Keratinocyte (primary cell): ENCODE measurements around the gene CDC42SE2. TPM values are rescaled to one million over a fixed set of nuclear protein-coding genes. Genes with fewer than 3 reads are reported as not detected.

Experiments used
- DNase-seq: peaks from one replicate; pipeline ENCODE4 v3.0.0-alpha.2; 2011; ENCODE audit warnings: low read depth, missing footprints, low spot score
- FAIRE-seq: peaks from 2 replicates; lab custom pipeline; 2011; peaks lifted over from hg19 to GRCh38; lab: Jason Lieb, UNC
- H2AFZ ChIP-seq: 2 replicates; pipeline ENCODE4 v1.6.0; 2012; ENCODE audit warnings: low read length, control low read depth, inconsistent platforms; ENCODE audit not compliant: control insufficient read depth
- H3K27ac ChIP-seq: 2 replicates; pipeline ENCODE4 v1.5.1; 2011; ENCODE audit warnings: low read length; ENCODE audit not compliant: control insufficient read depth, insufficient read depth
- H3K27me3 ChIP-seq: 3 replicates; pipeline ENCODE4 v1.6.0; 2011; ENCODE audit warnings: low read length; ENCODE audit not compliant: control insufficient read depth, insufficient read depth; ENCODE audit errors: extremely low read depth
- H3K36me3 ChIP-seq, 2 experiments: 2 replicates in 1 of 2; 3 replicates in 1 of 2; pipeline ENCODE4 v1.5.1; 2011; ENCODE audit warnings: low read length in 2 of 2, mild to moderate bottlenecking in 1 of 2; ENCODE audit not compliant: control insufficient read depth in 2 of 2, insufficient read depth in 2 of 2; ENCODE audit errors: extremely low read depth in 1 of 2
- H3K4me1 ChIP-seq: 3 replicates; pipeline ENCODE4 v1.5.1; 2011; ENCODE audit warnings: low read length; ENCODE audit not compliant: control insufficient read depth, insufficient read depth; ENCODE audit errors: extremely low read depth
- H3K4me2 ChIP-seq: 3 replicates; pipeline ENCODE4 v1.6.0; 2011; ENCODE audit warnings: low read depth, low read length; ENCODE audit not compliant: control insufficient read depth, insufficient read depth; ENCODE audit errors: extremely low read depth
- H3K4me3 ChIP-seq, 3 experiments: fragments of 200-600 bp in 1 of 3; sonication (generic) in 1 of 3; 2 replicates in 2 of 3; 3 replicates in 1 of 3; pipeline ENCODE4 v1.5.1; 2011 to 2016; ENCODE audit warnings: low read length in 3 of 3, mild to moderate bottlenecking in 3 of 3, control low read depth in 2 of 3, inconsistent platforms in 1 of 3, low read depth in 1 of 3, mixed read lengths in 1 of 3, mixed run types in 1 of 3, moderate library complexity in 1 of 3; ENCODE audit not compliant: control insufficient read depth in 2 of 3, insufficient read depth in 2 of 3; ENCODE audit errors: extremely low read depth in 1 of 3
- H3K79me2 ChIP-seq: 2 replicates; pipeline ENCODE4 v1.6.0; 2012; ENCODE audit warnings: low read length; ENCODE audit not compliant: control insufficient read depth, insufficient read depth
- H3K9ac ChIP-seq: 3 replicates; pipeline ENCODE4 v1.6.0; 2011; ENCODE audit warnings: low read length; ENCODE audit not compliant: control insufficient read depth, insufficient read depth; ENCODE audit errors: extremely low read depth
- H3K9me1 ChIP-seq: 3 replicates; pipeline ENCODE4 v1.6.0; 2011; ENCODE audit warnings: low read length; ENCODE audit not compliant: control insufficient read depth, insufficient read depth; ENCODE audit errors: extremely low read depth
- H3K9me3 ChIP-seq: 2 replicates; pipeline ENCODE4 v1.5.1; 2012; ENCODE audit warnings: low read depth, low read length; ENCODE audit not compliant: control insufficient read depth
- H4K20me1 ChIP-seq: 3 replicates; pipeline ENCODE4 v1.6.0; 2011; ENCODE audit warnings: low read length; ENCODE audit not compliant: control insufficient read depth, insufficient read depth; ENCODE audit errors: extremely low read depth
- CTCF ChIP-seq, 3 experiments: IDR thresholded peaks in 1 of 3; conservative IDR thresholded peaks in 1 of 3; optimal IDR thresholded peaks in 1 of 3; 2 replicates in 2 of 3; 3 replicates in 1 of 3; pipeline versions ENCODE3 to v1.5.1; 2011; ENCODE audit warnings: low read length in 3 of 3, mild to moderate bottlenecking in 3 of 3, moderate library complexity in 2 of 3, control low read depth in 1 of 3, inconsistent platforms in 1 of 3; ENCODE audit not compliant: insufficient read depth in 2 of 3; ENCODE audit errors: extremely low read depth in 1 of 3
- EZH2 ChIP-seq: IDR thresholded peaks from one replicate; pipeline ENCODE4 v1.6.1; 2012; ENCODE audit warnings: inconsistent platforms, mild to moderate bottlenecking, low read length, moderate library complexity
- dilution Hi-C: fragments of 300-500 bp; cut with MboI; formaldehyde crosslinking; loops from one replicate; pipeline ENCODE4 v1.7.0; 2020; ENCODE audit warnings: low sequenced_read_pairs; ENCODE audit not compliant: extremely low pct_ligation_motif_present
- polyA minus RNA-seq, 3 experiments: library from RNA; depleted of rRNA, polyadenylated mRNA; stranded (reverse); fragments of >200 nt; gene quantifications; 1 replicate in 1 of 3; 2 replicates in 1 of 3; 3 replicates in 1 of 3; pipeline ENCODE4 v1.2.3, GENCODE V29; 2011
- polyA plus RNA-seq, 5 experiments: library from polyadenylated mRNA; depleted of rRNA in 3 of 5; stranded (reverse) in 3 of 5; stranded (forward) in 1 of 5; unstranded in 1 of 5; fragments of >200 nt; gene quantifications; 1 replicate in 1 of 5; 2 replicates in 3 of 5; 3 replicates in 1 of 5; pipeline versions ENCODE4 v1.2.1 to v1.2.3, GENCODE V29; 2011 to 2012; ENCODE audit warnings: missing spikeins in 2 of 5, low read depth in 1 of 5, low replicate concordance in 1 of 5

The CDC42SE2 gene
- 18.9 to 32.5 TPM (median 26.6 TPM) in 3 replicates for polyA plus RNA-seq
- 24.6 TPM for polyA plus RNA-seq (2011; ENCODE audit: low read depth)
- 18.5 and 31.2 TPM in 2 replicates for polyA plus RNA-seq (2011; cell fraction: cytosol; rRNA removed)
- polyA plus RNA-seq (2011; cell fraction: nucleus; rRNA removed), result 13.8 and 18.6 TPM in 2 replicates
- 16.2 and 23.0 TPM in 2 replicates for polyA plus RNA-seq (2012; ENCODE audit: low replicate concordance)
- polyA minus RNA-seq, result 8.4 to 38.7 TPM (median 18.1 TPM) in 3 replicates
- 29.9 TPM for polyA minus RNA-seq (2011; cell fraction: cytosol; rRNA and poly(A)+ RNA removed)
- polyA minus RNA-seq (2011; cell fraction: nucleus; rRNA and poly(A)+ RNA removed), result 14.4 and 25.3 TPM in 2 replicates

- H3K4me1 ChIP-seq, result peaks cover 20% of the 10 kb centered on the region
- peaks cover 46% of the 10 kb centered on the region for H3K79me2 ChIP-seq
- TF ChIP-seq CTCF (optimal IDR thresholded peaks at IDR 0.05 in 1 of 3, IDR thresholded peaks at IDR 0.05 in 1 of 3, conservative IDR thresholded peaks at IDR 0.05 in 1 of 3; ENCODE audit: extremely low read depth in 1 of 3, insufficient read depth in 2 of 3, low read length in 3 of 3) (no peak), EZH2 (no peak)
- no peaks in the 10 kb centered on the region for H3K27me3 ChIP-seq
- no peaks in the 10 kb centered on the region for H3K36me3 ChIP-seq
- H3K9me3 ChIP-seq, result no peaks in the 10 kb centered on the region
- dilution Hi-C loops, result no loop called here
- peak within 1 kb of the TSS; percentile 92 for H3K9ac ChIP-seq
- no peak for FAIRE-seq
- no peaks in the 10 kb centered on the region for H3K9me1 ChIP-seq
- H4K20me1 ChIP-seq, result no peaks in the 10 kb centered on the region
- peak within 1 kb of the TSS; percentile 86 to 99 (median 99) for H3K4me3 ChIP-seq
- H2AFZ ChIP-seq, result peak within 1 kb of the TSS; percentile 84
- no peak for DNase-seq
- H3K4me2 ChIP-seq, result peak within 1 kb of the TSS; percentile 81
- H3K27ac ChIP-seq, result peak within 1 kb of the TSS; percentile 78
Measured at GRCh38 chr5:131263648-131264450, at the start of gene CDC42SE2. CDC42SE2 (plus strand) TSS chr5:131264053; CDS start chr5:131359494, 95,441 bp downstream.

GRCh38 chr5:131214609-131215227, 49.1 kb upstream of the CDC42SE2 start:
- dilution Hi-C loops, result no loop called here
- no peak for FAIRE-seq
- Histone ChIP-seq H3K9ac (no peak overlapping the region), H2AFZ (no peak overlapping the region), H4K20me1 (no peaks in the 10 kb centered on the region), H3K9me1 (no peaks in the 10 kb centered on the region), H3K79me2 (no peaks in the 10 kb centered on the region), H3K27ac (no peak overlapping the region), H3K9me3 (no peaks in the 10 kb centered on the region), H3K4me3 (no peak overlapping the region), H3K27me3 (no peaks in the 10 kb centered on the region), H3K4me1 (peaks cover 6% of the 10 kb centered on the region), H3K36me3 (no peaks in the 10 kb centered on the region), H3K4me2 (no peak overlapping the region)
- DNase-seq, result no peak
- TF ChIP-seq CTCF (optimal IDR thresholded peaks at IDR 0.05 in 1 of 3, IDR thresholded peaks at IDR 0.05 in 1 of 3, conservative IDR thresholded peaks at IDR 0.05 in 1 of 3; ENCODE audit: extremely low read depth in 1 of 3, insufficient read depth in 2 of 3, low read length in 3 of 3) (no peak), EZH2 (no peak)
